Thyroid gland (tissue), 4 donors: ENCODE results near the gene PPP1CC.

Source experiments
- CTCF ChIP-seq, 6 experiments: fragments of 200-600 bp in 3 of 6; fragments of 450-650 bp in 3 of 6; sonication (generic) in 3 of 6; IDR thresholded peaks; one replicate each; pipeline ENCODE4 v1.5.1; 2016 to 2019; ENCODE audit warnings: antibody characterized with exemption in 6 of 6, mild to moderate bottlenecking in 2 of 6, inconsistent platforms in 1 of 6, moderate library complexity in 1 of 6
- POLR2A ChIP-seq, 2 donors: fragments of 450-650 bp; IDR thresholded peaks; one replicate each; pipeline ENCODE4 v1.6.1; 2017; ENCODE audit warnings: antibody characterized with exemption in 2 of 2, mild to moderate bottlenecking in 2 of 2, moderate library complexity in 1 of 2

- TF ChIP-seq CTCF (IDR thresholded peaks at IDR 0.05) = no peak
- no peak for TF ChIP-seq POLR2A (IDR thresholded peaks at IDR 0.05)
Observed at GRCh38 chr12:110704750-110705149, 37.9 kb downstream of the PPP1CC start.
